Fibroblast of lung (primary cell): ENCODE results near the gene MAGEA9B. TPM values are rescaled to one million over a fixed set of nuclear protein-coding genes. Genes with fewer than 3 reads are reported as not detected.

Experiments
- DNase-seq, 2 donors: peaks; one replicate each; pipeline versions ENCODE4 v3.0.0 to v3.0.0-alpha.2; 2010; ENCODE audit warnings: low read depth in 2 of 2
- H2AFZ ChIP-seq: 2 replicates; pipeline ENCODE4 v1.5.1; 2012; ENCODE audit warnings: low read length, control low read depth, inconsistent platforms
- H3K27ac ChIP-seq: 2 replicates; pipeline ENCODE4 v1.5.1; 2011; ENCODE audit warnings: low read length, control low read depth; ENCODE audit not compliant: insufficient read depth
- H3K27me3 ChIP-seq: 2 replicates; pipeline ENCODE4 v1.5.1; 2011; ENCODE audit warnings: mild to moderate bottlenecking, low read length; ENCODE audit not compliant: control insufficient read depth, insufficient read depth
- H3K36me3 ChIP-seq: 2 replicates; pipeline ENCODE4 v1.5.1; 2011; ENCODE audit warnings: low read length; ENCODE audit not compliant: control insufficient read depth, insufficient read depth
- H3K4me1 ChIP-seq: 2 replicates; pipeline ENCODE4 v1.5.1; 2011; ENCODE audit warnings: low read length; ENCODE audit not compliant: control insufficient read depth, insufficient read depth; ENCODE audit errors: extremely low read depth
- H3K4me2 ChIP-seq: 2 replicates; pipeline ENCODE4 v1.5.1; 2011; ENCODE audit warnings: low read length, control low read depth; ENCODE audit not compliant: insufficient read depth; ENCODE audit errors: extremely low read depth
- H3K4me3 ChIP-seq, 4 experiments: fragments of 200-600 bp in 1 of 4; sonication (generic) in 1 of 4; replicated peaks in 1 of 4; 2 replicates each; pipeline ENCODE4 v1.5.1; 2011 to 2016; ENCODE audit warnings: low read length in 4 of 4, low read depth in 3 of 4, mild to moderate bottlenecking in 3 of 4, control low read depth in 2 of 4, inconsistent platforms in 1 of 4, mixed read lengths in 1 of 4; ENCODE audit not compliant: insufficient read depth in 1 of 4; ENCODE audit errors: control extremely low read depth in 1 of 4
- H3K79me2 ChIP-seq: 2 replicates; pipeline ENCODE4 v1.5.1; 2012; ENCODE audit warnings: mild to moderate bottlenecking, low read length, inconsistent platforms; ENCODE audit not compliant: control insufficient read depth, insufficient read depth
- H3K9ac ChIP-seq: 2 replicates; pipeline ENCODE4 v1.5.1; 2011; ENCODE audit warnings: mild to moderate bottlenecking, low read length, control low read depth; ENCODE audit not compliant: insufficient read depth
- H3K9me3 ChIP-seq: 2 replicates; pipeline ENCODE4 v1.5.1; 2012; ENCODE audit warnings: low read depth, low read length; ENCODE audit not compliant: control insufficient read depth, insufficient read depth
- H4K20me1 ChIP-seq: 2 replicates; pipeline ENCODE4 v1.5.1; 2011; ENCODE audit warnings: low read length; ENCODE audit not compliant: control insufficient read depth, insufficient read depth; ENCODE audit errors: extremely low read depth
- EZH2 ChIP-seq: IDR thresholded peaks from 2 replicates; pipeline ENCODE4 v1.5.1; 2012; ENCODE audit warnings: low read length, control low read depth, mild to moderate bottlenecking; ENCODE audit errors: missing control alignments
- polyA plus RNA-seq, 2 donors: library from polyadenylated mRNA; depleted of rRNA in 1 of 2; stranded (reverse) in 1 of 2; unstranded in 1 of 2; fragments of >200 nt; gene quantifications; 2 replicates each; pipeline ENCODE4 v1.2.1, GENCODE V29; 2011 to 2012; ENCODE audit warnings: missing spikeins in 1 of 2
- total RNA-seq: library from RNA; depleted of rRNA; stranded (reverse); fragments of >200 nt; gene quantifications from 2 replicates; pipeline ENCODE4 v1.2.1, GENCODE V29; 2014
- TF ChIP-seq, protein P1 (sequence below), 2 donors: IDR thresholded peaks in 1 of 2; conservative IDR thresholded peaks in 1 of 2; 1 replicate in 1 of 2; 2 replicates in 1 of 2; pipeline ENCODE4 v1.5.1; 2011 to 2012; ENCODE audit warnings: low read length in 2 of 2, control low read depth in 1 of 2, inconsistent platforms in 1 of 2, low read depth in 1 of 2, mild to moderate bottlenecking in 1 of 2

Gene MAGEA9B
- total and polyA plus RNA-seq, 2 donors (not counting 1 experiment from before 2014, with no cell fraction given): not detected

DNA sequence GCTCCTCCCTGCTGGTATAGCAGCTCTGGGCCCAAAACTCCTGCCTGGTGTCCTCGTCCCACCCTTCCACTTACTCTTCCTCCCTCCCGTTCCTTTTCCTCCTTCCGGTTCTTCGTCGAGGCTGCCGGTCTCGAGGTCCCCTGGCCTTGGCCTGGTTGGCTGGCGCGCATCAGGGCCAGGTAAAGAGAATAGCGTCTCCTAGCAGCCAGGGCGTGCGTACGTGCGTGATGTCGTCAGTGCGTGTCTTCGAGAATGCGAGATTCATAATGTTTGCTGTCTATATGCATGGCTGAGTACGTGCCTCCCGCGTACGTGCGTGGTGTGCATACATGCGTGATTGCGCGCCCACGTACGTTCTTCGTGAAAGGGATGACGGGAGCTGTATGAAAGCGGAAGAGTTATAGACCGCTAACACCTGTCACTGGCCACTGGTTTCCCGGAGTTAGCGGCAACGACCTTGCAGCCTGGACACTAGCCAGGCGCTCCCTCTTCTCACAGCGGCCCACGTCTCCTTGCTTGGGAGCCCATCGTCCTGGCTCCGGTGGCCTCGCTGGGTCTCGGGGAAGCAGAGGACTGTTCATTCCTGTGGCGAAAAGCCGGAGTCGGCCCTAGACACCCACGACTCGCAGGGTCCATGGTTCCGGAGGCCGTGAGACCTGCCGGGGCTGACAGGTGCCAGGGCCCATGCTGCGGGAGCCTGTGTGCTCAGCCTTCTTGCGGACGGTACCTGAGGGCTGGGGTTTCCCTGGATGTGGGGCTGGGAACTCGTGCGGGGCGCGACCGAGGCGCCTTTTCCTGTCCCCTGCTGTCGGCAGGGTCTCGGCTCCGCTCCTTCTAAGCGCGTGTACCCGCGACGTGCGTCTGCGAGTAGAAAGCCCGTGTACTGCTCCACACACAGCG, 46.4 kb downstream of the MAGEA9B start, which contains the start of gene EOLA1:
TSS of gene EOLA1 (plus strand) at position 392 of the 900 bp plus-strand sequence. CDS start 4,619 bp downstream, outside the sequence.
- Histone ChIP-seq H3K27ac (peak within 1 kb of the TSS; percentile 98), H3K4me3 (peak within 1 kb of the TSS; percentile 64 to 78 (median 73)), H3K36me3 (no peaks in the 10 kb centered on the region), H4K20me1 (no peaks in the 10 kb centered on the region), H3K9me3 (no peaks in the 10 kb centered on the region), H3K79me2 (peaks cover 4% of the 10 kb centered on the region), H3K4me2 (peak within 1 kb of the TSS; percentile 80), H2AFZ (peak within 1 kb of the TSS; percentile 73), H3K4me1 (no peaks in the 10 kb centered on the region), H3K9ac (peak within 1 kb of the TSS; percentile 94), H3K27me3 (no peaks in the 10 kb centered on the region)
- DNase-seq: peak; percentile 96 to 97
- TF ChIP-seq, protein P1, sequence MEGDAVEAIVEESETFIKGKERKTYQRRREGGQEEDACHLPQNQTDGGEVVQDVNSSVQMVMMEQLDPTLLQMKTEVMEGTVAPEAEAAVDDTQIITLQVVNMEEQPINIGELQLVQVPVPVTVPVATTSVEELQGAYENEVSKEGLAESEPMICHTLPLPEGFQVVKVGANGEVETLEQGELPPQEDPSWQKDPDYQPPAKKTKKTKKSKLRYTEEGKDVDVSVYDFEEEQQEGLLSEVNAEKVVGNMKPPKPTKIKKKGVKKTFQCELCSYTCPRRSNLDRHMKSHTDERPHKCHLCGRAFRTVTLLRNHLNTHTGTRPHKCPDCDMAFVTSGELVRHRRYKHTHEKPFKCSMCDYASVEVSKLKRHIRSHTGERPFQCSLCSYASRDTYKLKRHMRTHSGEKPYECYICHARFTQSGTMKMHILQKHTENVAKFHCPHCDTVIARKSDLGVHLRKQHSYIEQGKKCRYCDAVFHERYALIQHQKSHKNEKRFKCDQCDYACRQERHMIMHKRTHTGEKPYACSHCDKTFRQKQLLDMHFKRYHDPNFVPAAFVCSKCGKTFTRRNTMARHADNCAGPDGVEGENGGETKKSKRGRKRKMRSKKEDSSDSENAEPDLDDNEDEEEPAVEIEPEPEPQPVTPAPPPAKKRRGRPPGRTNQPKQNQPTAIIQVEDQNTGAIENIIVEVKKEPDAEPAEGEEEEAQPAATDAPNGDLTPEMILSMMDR (conservative IDR thresholded peaks at IDR 0.05 in 1 of 2, IDR thresholded peaks at IDR 0.05 in 1 of 2; ENCODE audit: low read depth in 1 of 2, low read length in 2 of 2): no peak
- TF ChIP-seq EZH2: no peak

DNA sequence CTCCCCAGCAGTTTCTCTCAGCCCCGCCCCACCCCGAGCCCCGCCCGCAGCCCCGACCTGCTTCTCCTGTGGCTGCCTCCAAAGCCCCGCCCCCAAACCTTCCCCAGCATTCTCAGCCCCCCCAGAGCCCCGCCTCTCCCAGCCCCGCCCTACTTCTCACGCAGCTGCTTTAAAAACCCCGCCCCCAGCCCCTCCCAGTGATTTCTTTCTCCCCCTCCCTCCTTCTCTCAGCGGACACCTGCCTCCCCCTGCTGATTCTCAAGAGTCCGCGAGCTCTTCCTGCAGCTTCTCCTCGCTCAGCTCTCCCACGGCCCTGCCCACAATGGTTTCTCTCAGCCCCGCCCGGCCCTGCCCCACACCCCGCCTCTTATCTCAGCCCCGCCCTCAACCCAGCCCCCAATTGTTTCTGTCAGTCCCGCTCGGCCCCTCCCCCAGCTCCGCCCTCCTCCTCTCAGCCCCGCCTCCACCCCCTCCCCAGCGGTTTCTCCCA, 47.1 kb downstream of the MAGEA9B start:
- Histone ChIP-seq H3K4me3 (peak overlapping the region in 3 of 4 experiments; percentile 64 to 78 (median 68)), H2AFZ (no peak overlapping the region), H3K27me3 (no peaks in the 10 kb centered on the region), H3K9me3 (no peaks in the 10 kb centered on the region), H3K36me3 (no peaks in the 10 kb centered on the region), H3K79me2 (peaks cover 4% of the 10 kb centered on the region), H3K27ac (peak overlapping the region; percentile 98), H4K20me1 (no peaks in the 10 kb centered on the region), H3K4me2 (no peak overlapping the region), H3K4me1 (no peaks in the 10 kb centered on the region), H3K9ac (peak overlapping the region; percentile 94)
- peak; percentile 80 to 91 for DNase-seq
- TF ChIP-seq EZH2: no peak
- TF ChIP-seq, protein P1 (conservative IDR thresholded peaks at IDR 0.05 in 1 of 2, IDR thresholded peaks at IDR 0.05 in 1 of 2; ENCODE audit: low read depth in 1 of 2, low read length in 2 of 2): no peak
